OCI-LY7 (cell line): ENCODE measurements around the gene PTPRT.

Experiments
- EZH2phosphoT487 ChIP-seq: fragments of 200-600 bp; sonication (generic); IDR thresholded peaks from 2 replicates; pipeline ENCODE4 v1.6.1; 2018; ENCODE audit warnings: low read depth, borderline replicate concordance, mild to moderate bottlenecking, mixed run types, antibody characterized with exemption, low read length, moderate library complexity, mixed read lengths
- TF ChIP-seq, protein P1 (sequence below): fragments of 200-600 bp; sonication (generic); conservative IDR thresholded peaks from 2 replicates; pipeline ENCODE4 v1.5.1; 2014; ENCODE audit warnings: mild to moderate bottlenecking, antibody characterized with exemption, low read length, moderate library complexity, mixed read lengths

- TF ChIP-seq, protein P1, sequence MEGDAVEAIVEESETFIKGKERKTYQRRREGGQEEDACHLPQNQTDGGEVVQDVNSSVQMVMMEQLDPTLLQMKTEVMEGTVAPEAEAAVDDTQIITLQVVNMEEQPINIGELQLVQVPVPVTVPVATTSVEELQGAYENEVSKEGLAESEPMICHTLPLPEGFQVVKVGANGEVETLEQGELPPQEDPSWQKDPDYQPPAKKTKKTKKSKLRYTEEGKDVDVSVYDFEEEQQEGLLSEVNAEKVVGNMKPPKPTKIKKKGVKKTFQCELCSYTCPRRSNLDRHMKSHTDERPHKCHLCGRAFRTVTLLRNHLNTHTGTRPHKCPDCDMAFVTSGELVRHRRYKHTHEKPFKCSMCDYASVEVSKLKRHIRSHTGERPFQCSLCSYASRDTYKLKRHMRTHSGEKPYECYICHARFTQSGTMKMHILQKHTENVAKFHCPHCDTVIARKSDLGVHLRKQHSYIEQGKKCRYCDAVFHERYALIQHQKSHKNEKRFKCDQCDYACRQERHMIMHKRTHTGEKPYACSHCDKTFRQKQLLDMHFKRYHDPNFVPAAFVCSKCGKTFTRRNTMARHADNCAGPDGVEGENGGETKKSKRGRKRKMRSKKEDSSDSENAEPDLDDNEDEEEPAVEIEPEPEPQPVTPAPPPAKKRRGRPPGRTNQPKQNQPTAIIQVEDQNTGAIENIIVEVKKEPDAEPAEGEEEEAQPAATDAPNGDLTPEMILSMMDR, result no peak
- TF ChIP-seq EZH2phosphoT487, result no peak
Measured at GRCh38 chr20:43119720-43120119, 70.0 kb downstream of the PTPRT start.
